HepG2 (cell line): ENCODE results near the gene NKAIN4. TPM values are rescaled to one million over a fixed set of nuclear protein-coding genes. Genes with fewer than 3 reads are reported as not detected.

ENCODE experiments used
- ATF6 ChIP-seq: sonication (generic); formaldehyde crosslinking; conservative IDR thresholded peaks from 2 replicates; pipeline ENCODE4 v1.4.0; 2020; ENCODE audit warnings: missing genetic modification reagents
- CCAR2 ChIP-seq: fragments of 200-400 bp; formaldehyde crosslinking; optimal IDR thresholded peaks from 2 replicates; pipeline ENCODE3; 2018; ENCODE audit warnings: low read depth, mild to moderate bottlenecking, low read length, moderate library complexity
- CSRNP2 ChIP-seq: sonication (generic); formaldehyde crosslinking; conservative IDR thresholded peaks from 2 replicates; pipeline ENCODE4 v1.8.0; 2022; ENCODE audit warnings: low read depth, missing genetic modification reagents
- HIVEP1 ChIP-seq: sonication (generic); formaldehyde crosslinking; IDR thresholded peaks from 2 replicates; pipeline ENCODE4 v1.4.0; 2020; ENCODE audit warnings: mild to moderate bottlenecking, missing genetic modification reagents
- KLF9 ChIP-seq: IDR thresholded peaks from 2 replicates; pipeline ENCODE4 v1.6.1; 2016; ENCODE audit warnings: low read depth
- NR2C2 ChIP-seq: sonication (generic); formaldehyde crosslinking; IDR thresholded peaks from 2 replicates; pipeline ENCODE4 v1.4.0; 2020; ENCODE audit warnings: missing genetic modification reagents, mild to moderate bottlenecking, moderate library complexity, borderline replicate concordance
- RCOR2 ChIP-seq: IDR thresholded peaks from 2 replicates; pipeline ENCODE4 v1.6.1; 2016; ENCODE audit warnings: missing biosample characterization, missing genetic modification reagents
- REXO4 ChIP-seq: sonication (generic); formaldehyde crosslinking; IDR thresholded peaks from 2 replicates; pipeline ENCODE4 v1.8.0; 2022; ENCODE audit warnings: missing genetic modification reagents, mild to moderate bottlenecking, borderline replicate concordance
- SAP130 ChIP-seq: IDR thresholded peaks from 2 replicates; pipeline ENCODE4 v1.6.1; 2016; ENCODE audit warnings: low read depth
- SCMH1 ChIP-seq: sonication (generic); formaldehyde crosslinking; IDR thresholded peaks from 2 replicates; pipeline ENCODE4 v1.9.0; 2021; ENCODE audit warnings: missing genetic modification reagents, mild to moderate bottlenecking, borderline replicate concordance
- TARDBP ChIP-seq: sonication (generic); formaldehyde crosslinking; IDR thresholded peaks from 2 replicates; pipeline ENCODE4 v1.8.0; 2022; ENCODE audit warnings: mild to moderate bottlenecking, missing genetic modification reagents
- TFAP4 ChIP-seq: sonication (generic); IDR thresholded peaks from 2 replicates; pipeline ENCODE4 v1.6.1; 2016; ENCODE audit warnings: low read depth, borderline replicate concordance
- ZBTB38 ChIP-seq: sonication (generic); formaldehyde crosslinking; IDR thresholded peaks from 2 replicates; pipeline ENCODE4 v1.5.1; 2020; ENCODE audit warnings: mild to moderate bottlenecking, missing genetic modification reagents
- ZKSCAN1 ChIP-seq: fragments of 150-350 bp; IDR thresholded peaks from 2 replicates; pipeline ENCODE4 v1.6.1; 2014; ENCODE audit warnings: low read length
- ZNF232 ChIP-seq: sonication (generic); formaldehyde crosslinking; IDR thresholded peaks from 2 replicates; pipeline ENCODE4 v1.4.0; 2020; ENCODE audit warnings: missing genetic modification reagents, borderline replicate concordance
- ZNF430 ChIP-seq: sonication (generic); formaldehyde crosslinking; IDR thresholded peaks from 2 replicates; pipeline ENCODE4 v1.9.0; 2021; ENCODE audit warnings: mild to moderate bottlenecking, missing genetic modification reagents
- ZNF446 ChIP-seq: sonication (generic); formaldehyde crosslinking; IDR thresholded peaks from 2 replicates; pipeline ENCODE4 v1.5.0; 2020; ENCODE audit warnings: mild to moderate bottlenecking, missing genetic modification reagents
- ZNF530 ChIP-seq: sonication (generic); formaldehyde crosslinking; IDR thresholded peaks from 2 replicates; pipeline ENCODE4 v1.5.0; 2020; ENCODE audit warnings: low read depth, mild to moderate bottlenecking, missing genetic modification reagents
- ZNF570 ChIP-seq: sonication (generic); formaldehyde crosslinking; IDR thresholded peaks from 2 replicates; pipeline ENCODE4 v1.4.0; 2020; ENCODE audit warnings: mild to moderate bottlenecking, missing genetic modification reagents, borderline replicate concordance
- ZNF597 ChIP-seq: sonication (generic); formaldehyde crosslinking; IDR thresholded peaks from 2 replicates; pipeline ENCODE4 v1.5.0; 2020; ENCODE audit warnings: missing genetic modification reagents
- ZNF607 ChIP-seq: sonication (generic); formaldehyde crosslinking; IDR thresholded peaks from 2 replicates; pipeline ENCODE4 v1.5.1; 2020; ENCODE audit warnings: missing genetic modification reagents, mild to moderate bottlenecking, borderline replicate concordance
- ZNF737 ChIP-seq: sonication (generic); formaldehyde crosslinking; IDR thresholded peaks from 2 replicates; pipeline ENCODE4 v1.5.0; 2020; ENCODE audit warnings: missing genetic modification reagents, mild to moderate bottlenecking, borderline replicate concordance
- ZNF816 ChIP-seq: sonication (generic); formaldehyde crosslinking; IDR thresholded peaks from 2 replicates; pipeline ENCODE4 v1.8.0; 2022; ENCODE audit warnings: missing genetic modification reagents, mild to moderate bottlenecking, borderline replicate concordance
- polyA plus RNA-seq, 8 experiments: library from polyadenylated mRNA; depleted of rRNA in 3 of 8; stranded (reverse) in 7 of 8; unstranded in 1 of 8; fragments of >200 nt; fragmentation: Illumina TruSeq in 4 of 8; extraction: Trizol in 4 of 8; gene quantifications; 2 replicates each; pipeline versions ENCODE4 v1.2.1 to v1.2.3, GENCODE V29; 2011 to 2016; ENCODE audit warnings: low read depth in 4 of 8, missing spikeins in 1 of 8, mixed read lengths in 1 of 8; ENCODE audit not compliant: insufficient read depth in 1 of 8
- total RNA-seq, 5 experiments: library from RNA; depleted of rRNA; stranded (reverse); fragments of >200 nt; fragmentation: Illumina TruSeq; extraction: Trizol; gene quantifications; 2 replicates each; pipeline ENCODE4 v1.2.3, GENCODE V29; 2016; ENCODE audit warnings: low read depth in 1 of 5

The NKAIN4 gene
- total and polyA plus RNA-seq, 2 of the 13 experiments (the other 11 are each of a cell fraction or from before 2014, with no cell fraction given): not detected

- TF ChIP-seq TARDBP (CRISPR knock-in tag) (peak; percentile 88; the same call in 1 of the 2 replicates), ZBTB38 (CRISPR knock-in tag) (no peak), ZNF446 (CRISPR knock-in tag) (peak; percentile 94), ZNF607 (CRISPR knock-in tag) (no peak; the same call in 1 of the 2 replicates), TFAP4 (peak; percentile 86; the same call in 1 of the 2 replicates), RCOR2 (CRISPR knock-in tag) (no peak), HIVEP1 (CRISPR knock-in tag) (no peak), NR2C2 (peak; percentile 73; the same call in 1 of the 2 replicates), ZKSCAN1 (no peak), CCAR2 (no peak), ATF6 (CRISPR knock-in tag) (no peak), ZNF232 (CRISPR knock-in tag) (no peak; the same call in 1 of the 2 replicates), KLF9 (CRISPR knock-in tag) (0 out of 2 replicates have a peak, but pooled peaks have one; percentile 57), CSRNP2 (CRISPR knock-in tag) (no peak), SAP130 (CRISPR knock-in tag) (peak; percentile 98), REXO4 (no peak), ZNF530 (CRISPR knock-in tag) (no peak), ZNF816 (CRISPR knock-in tag) (no peak), ZNF737 (CRISPR knock-in tag) (no peak), ZNF430 (CRISPR knock-in tag) (peak; percentile 69; the same call in 1 of the 2 replicates), ZNF570 (CRISPR knock-in tag) (no peak), SCMH1 (CRISPR knock-in tag) (no peak), ZNF597 (0 out of 2 replicates have a peak, but pooled peaks have one; percentile 90)
Observed at GRCh38 chr20:63272105-63273058, 18.1 kb upstream of the NKAIN4 start, which contains the start of gene ARFGAP1 (continued).
